Measurements from ENCODE around the gene PLXNA2. TPM values are rescaled to one million over a fixed set of nuclear protein-coding genes. Genes with fewer than 3 reads are reported as not detected.

Gene PLXNA2
- total and polyA plus RNA-seq, 2 of the 8 experiments (the other 6 are each of a cell fraction or from before 2014, with no cell fraction given) = 0.33 to 1.5 TPM

DNA sequence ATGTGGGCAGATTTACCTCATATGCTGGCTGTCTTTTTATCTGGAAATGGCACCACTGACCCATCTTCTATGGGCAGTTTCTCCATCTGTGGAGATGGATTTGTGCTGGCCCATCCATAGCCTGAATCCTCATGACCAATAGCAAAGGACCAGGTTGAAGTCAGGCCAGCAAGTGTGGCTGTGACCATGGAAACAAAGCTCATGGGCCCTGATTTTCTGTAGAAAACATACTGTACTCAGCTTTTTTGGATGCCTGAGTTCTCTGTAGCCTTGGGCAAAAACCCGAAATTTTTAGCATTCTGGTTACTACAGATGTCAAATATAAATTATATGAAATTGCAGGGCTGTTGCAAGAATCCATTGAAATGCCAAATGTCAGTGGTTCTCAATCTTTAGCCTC is 155.0 kb downstream of the PLXNA2 start:
- DNase-seq (ENCODE audit: low read depth in 1 of 2, low spot score in 2 of 2) (no peak), FAIRE-seq (no peak)
- Histone ChIP-seq H3K9ac (replicated peaks in 1 of 4; ENCODE audit: extremely low read depth in 1 of 4, low read depth in 3 of 4, low read length in 3 of 4) (no peak overlapping the region), H3K18ac (ENCODE audit: extremely low read depth, low read length) (no peak overlapping the region), H3K27me3 (replicated peaks in 1 of 4; ENCODE audit: control insufficient read depth in 3 of 4, extremely low read depth in 1 of 4, insufficient read depth in 3 of 4, low read length in 3 of 4) (no peaks in the 10 kb centered on the region), H3K79me1 (ENCODE audit: low read depth, low read length) (no peaks in the 10 kb centered on the region), H2BK120ac (replicated peaks; ENCODE audit: low read depth, low read length) (no peak overlapping the region), H3K36me3 (ENCODE audit: control insufficient read depth in 2 of 4, insufficient read depth in 4 of 4, low read length in 3 of 4) (no peaks in the 10 kb centered on the region), H4K91ac (replicated peaks; ENCODE audit: insufficient read length, low read length) (no peak overlapping the region), H3K14ac (ENCODE audit: insufficient read length) (no peak overlapping the region), H2AK5ac (ENCODE audit: low read depth, low read length) (no peak overlapping the region), H3K4ac (replicated peaks; ENCODE audit: insufficient read length, low read depth, low read length) (no peak overlapping the region), H3K4me3 (ENCODE audit: extremely low read depth in 1 of 4, insufficient read depth in 2 of 4, low read depth in 3 of 4, low read length in 4 of 4) (no peak overlapping the region), H4K20me1 (replicated peaks in 1 of 2; ENCODE audit: control insufficient read depth in 1 of 2, insufficient read depth in 2 of 2, low read length in 2 of 2) (no peaks in the 10 kb centered on the region), H3K23me2 (ENCODE audit: low read depth, low read length) (0 out of 2 replicates have a peak, but pooled peaks cover 1% of the 10 kb centered on the region), H3K4me1 (replicated peaks in 1 of 4; ENCODE audit: control insufficient read depth in 3 of 4, insufficient read depth in 4 of 4, low read length in 3 of 4) (peaks cover 0 to 2% (median 1%) of the 10 kb centered on the region in 4 experiments; a peak in 3 of 7 replicates), H3K4me2 (ENCODE audit: insufficient read depth in 1 of 2, low read depth in 2 of 2, low read length in 2 of 2) (no peak overlapping the region), H4K5ac (ENCODE audit: insufficient read length, low read depth, low read length) (no peak overlapping the region), H2BK12ac (ENCODE audit: low read depth, low read length) (no peak overlapping the region), H2AFZ (ENCODE audit: low read length) (no peak overlapping the region), H3K79me2 (ENCODE audit: control insufficient read depth in 1 of 2, insufficient read depth in 2 of 2, low read length in 2 of 2) (no peaks in the 10 kb centered on the region), H3K56ac (replicated peaks; ENCODE audit: insufficient read length, low read depth, low read length) (no peak overlapping the region), H3K23ac (ENCODE audit: insufficient read length) (no peak overlapping the region), H2BK15ac (ENCODE audit: low read length) (no peak overlapping the region), H2BK20ac (ENCODE audit: low read length) (no peak overlapping the region), H3K27ac (ENCODE audit: low read depth, low read length) (no peak overlapping the region), H2BK5ac (ENCODE audit: low read depth, low read length) (no peak overlapping the region), H3K9me3 (ENCODE audit: insufficient read depth in 2 of 2, low read depth in 1 of 2, low read length in 1 of 2) (no peaks in the 10 kb centered on the region), H4K8ac (ENCODE audit: extremely low read depth, insufficient read depth, low read length) (no peak overlapping the region)
- ChIA-PET CTCF (ENCODE audit: partially characterized antibody) (interaction anchor here (0.7 to 11.0 kb wide), 14 partner anchors 11 to 163 kb away, joined by 3 to 257 read pairs (median 4); partner anchors contain the start of gene PLXNA2), POLR2A (ENCODE audit: partially characterized antibody) (no interaction called here)
- 94% methylated on average over 1 of the region's 1 CpG; no CpG with 5 or more reads in 1 of the 2 experiments for WGBS, 2 experiments (ENCODE audit: extremely low coverage in 1 of 2, insufficient coverage in 1 of 2, insufficient read length in 1 of 2, insufficient replicate concordance in 2 of 2, low coverage in 1 of 2, low lambda C conversion rate in 2 of 2, missing lambda C conversion rate in 1 of 2)
- no peak for TF ChIP-seq SP1 (IDR thresholded peaks at IDR 0.05; ENCODE audit: low read depth, low read length)
- no peak for TF ChIP-seq RBBP5 (IDR thresholded peaks at IDR 0.05; ENCODE audit: borderline replicate concordance, low read depth, low read length)
- no peak for TF ChIP-seq RXRA (IDR thresholded peaks at IDR 0.05; ENCODE audit: insufficient read depth, low read depth, low read length)
- no peak for TF ChIP-seq SIRT6 (IDR thresholded peaks at IDR 0.05; ENCODE audit: low read length)
- TF ChIP-seq BRCA1 (IDR thresholded peaks at IDR 0.05; ENCODE audit: low read depth, low read length) = no peak
- TF ChIP-seq POLR2AphosphoS5 (IDR thresholded peaks at IDR 0.05; ENCODE audit: low read depth, low read length) = no peak
- TF ChIP-seq JUND (IDR thresholded peaks at IDR 0.05; ENCODE audit: low read length) = no peak
- TF ChIP-seq EP300 (IDR thresholded peaks at IDR 0.05; ENCODE audit: borderline replicate concordance in 1 of 2, low read depth in 2 of 2, low read length in 2 of 2) = no peak
- no peak for TF ChIP-seq CHD1 (IDR thresholded peaks at IDR 0.05; ENCODE audit: low read depth, low read length)
- TF ChIP-seq SIX5 (IDR thresholded peaks at IDR 0.05; ENCODE audit: low read depth, low read length) = no peak
- no peak for TF ChIP-seq BCL11A (IDR thresholded peaks at IDR 0.05; ENCODE audit: low read depth in 2 of 2, low read length in 2 of 2)
- TF ChIP-seq SP4 (IDR thresholded peaks at IDR 0.05; ENCODE audit: low read length) = no peak
- no peak for TF ChIP-seq ZNF274 (IDR thresholded peaks at IDR 0.05; ENCODE audit: borderline replicate concordance, extremely low read depth, low read length)
- TF ChIP-seq CBX8 (IDR thresholded peaks at IDR 0.05; ENCODE audit: borderline replicate concordance, low read depth, low read length) = no peak
- TF ChIP-seq RNF2 (IDR thresholded peaks at IDR 0.05; ENCODE audit: borderline replicate concordance, low read depth, low read length, missing control alignments, poor library complexity, severe bottlenecking) = no peak
- no peak for TF ChIP-seq CHD2 (IDR thresholded peaks at IDR 0.05; ENCODE audit: low read length)
